HG03520 (cell line): ENCODE results near the gene PRKAR1B.

Experiments used
- ATAC-seq: cut with Tn5 transposase; IDR thresholded peaks from one replicate; pipeline ENCODE4 v1.9.1; 2021; ENCODE audit warnings: mild to moderate bottlenecking, moderate library complexity; ENCODE audit not compliant: unreplicated experiment

The PRKAR1B gene

DNA sequence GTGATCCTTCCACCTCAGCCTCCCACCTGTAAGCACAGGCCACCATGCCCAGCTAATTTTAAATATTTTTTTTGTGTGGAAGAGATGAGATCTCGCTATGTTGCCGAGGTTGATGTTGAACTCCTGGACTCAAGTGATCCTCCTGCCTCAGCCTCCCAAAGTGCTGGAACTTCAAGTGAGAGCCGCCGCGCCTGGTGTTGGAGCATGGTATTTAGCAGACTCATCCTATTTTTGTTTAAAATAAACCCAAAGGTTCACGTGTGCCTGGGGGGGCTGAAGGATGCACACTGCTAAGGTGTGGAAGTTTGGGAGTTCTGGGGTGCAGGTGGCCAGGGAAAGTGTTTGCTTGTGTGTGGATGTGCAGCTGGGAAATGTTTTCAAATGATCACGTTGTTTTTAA is 225.6 kb downstream of the PRKAR1B start:
- ATAC-seq, result no peak

DNA sequence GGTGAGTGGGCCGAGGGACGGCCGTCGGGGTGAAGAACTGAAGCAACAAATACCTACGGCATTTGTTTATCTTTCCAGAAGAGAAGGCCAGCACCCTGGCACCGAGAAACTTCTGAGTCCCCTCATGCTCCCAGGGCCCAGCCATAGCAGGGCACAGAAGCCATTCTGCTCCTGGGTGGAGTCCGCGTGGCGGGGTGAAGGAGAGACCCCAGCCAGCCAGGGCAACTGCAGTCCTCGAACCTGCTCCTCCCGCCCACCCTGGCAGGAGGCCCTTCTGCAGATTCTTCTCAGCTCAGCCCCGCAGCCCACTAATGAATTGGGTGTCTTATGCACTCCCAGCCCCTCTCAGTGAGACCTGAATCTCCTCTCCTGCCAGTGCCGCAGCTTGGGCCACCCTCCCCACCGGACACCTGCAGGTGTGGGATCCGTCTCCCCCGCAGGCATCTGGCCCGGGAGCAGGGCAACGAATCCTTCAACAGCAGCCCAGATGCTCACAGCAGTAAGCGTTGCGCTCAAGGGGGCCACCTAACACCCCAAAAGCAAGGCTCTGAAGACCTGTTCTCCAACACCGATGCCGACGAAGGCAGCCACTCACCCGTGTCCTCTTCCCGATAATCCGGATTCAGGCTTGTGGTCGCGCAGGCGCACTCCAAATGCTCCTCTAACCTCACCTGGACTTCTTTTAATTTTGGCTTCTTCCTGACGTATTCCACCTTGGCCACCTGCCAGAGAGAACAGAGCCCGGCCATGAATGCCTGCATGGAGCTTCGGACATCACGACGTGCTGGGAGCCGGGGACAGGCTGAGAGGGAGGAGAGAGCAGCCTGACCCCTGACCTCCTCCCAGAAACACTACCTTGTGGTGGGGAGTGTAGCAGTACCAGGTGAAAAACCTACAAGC is 226.3 kb downstream of the PRKAR1B start:
- no peak for ATAC-seq

GRCh38 chr7:499853-500485 is 227.1 kb downstream of the PRKAR1B start:
- no peak for ATAC-seq
